HL-60 (cell line): Measurements from ENCODE around the gene ANKS1B.

ENCODE experiments used
- POLR2AphosphoS5 ChIP-seq: IDR thresholded peaks from 2 replicates; pipeline ENCODE4 v1.6.1; 2012; ENCODE audit warnings: low read depth
- TF ChIP-seq, protein P1 (sequence below): IDR thresholded peaks from one replicate; pipeline ENCODE4 v1.5.1; 2011; ENCODE audit warnings: low read length, control low read depth, inconsistent platforms; ENCODE audit not compliant: insufficient read depth

DNA sequence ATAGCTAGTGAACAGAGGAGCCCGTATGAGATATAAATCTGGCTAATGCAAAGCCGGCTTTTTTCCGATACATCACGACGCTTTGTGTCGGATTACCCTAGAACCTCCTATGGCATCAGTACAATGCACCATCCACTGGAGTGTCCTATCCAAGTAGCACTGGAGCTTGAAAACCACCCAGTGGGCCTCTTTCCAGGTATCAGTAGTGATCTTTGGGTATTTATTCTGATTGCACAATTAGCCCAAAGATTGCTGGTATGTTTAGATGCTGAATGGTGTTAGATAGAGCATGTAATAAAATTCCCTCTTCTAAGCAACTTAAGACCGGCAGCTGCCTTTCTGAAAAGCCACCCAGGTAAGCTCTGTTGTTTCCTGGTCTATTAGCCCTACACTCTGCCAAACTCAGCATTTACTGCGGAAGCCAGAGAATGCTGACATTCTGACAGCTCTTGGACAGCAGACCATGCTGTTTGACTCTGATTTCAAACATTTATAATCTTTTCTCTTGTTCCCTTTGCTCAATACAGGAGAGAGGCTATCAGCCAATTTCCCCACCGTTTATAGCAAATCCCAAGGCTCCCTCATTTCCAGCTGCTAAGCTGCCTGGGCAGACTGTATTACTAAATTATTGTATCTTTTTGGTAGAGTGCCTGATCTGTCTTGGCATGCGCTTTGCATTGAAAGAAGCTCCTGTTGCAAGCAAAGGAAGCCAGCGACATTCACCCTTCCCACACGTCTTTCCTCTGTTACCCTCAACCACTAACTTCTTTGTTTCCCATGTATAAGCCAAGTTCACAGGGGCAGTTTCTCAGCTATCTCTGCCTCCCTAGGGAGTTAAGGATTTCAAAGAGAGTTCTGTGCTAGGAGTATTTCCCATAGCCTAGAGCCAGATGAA, 725.4 kb downstream of the ANKS1B start:
- TF ChIP-seq, protein P1, sequence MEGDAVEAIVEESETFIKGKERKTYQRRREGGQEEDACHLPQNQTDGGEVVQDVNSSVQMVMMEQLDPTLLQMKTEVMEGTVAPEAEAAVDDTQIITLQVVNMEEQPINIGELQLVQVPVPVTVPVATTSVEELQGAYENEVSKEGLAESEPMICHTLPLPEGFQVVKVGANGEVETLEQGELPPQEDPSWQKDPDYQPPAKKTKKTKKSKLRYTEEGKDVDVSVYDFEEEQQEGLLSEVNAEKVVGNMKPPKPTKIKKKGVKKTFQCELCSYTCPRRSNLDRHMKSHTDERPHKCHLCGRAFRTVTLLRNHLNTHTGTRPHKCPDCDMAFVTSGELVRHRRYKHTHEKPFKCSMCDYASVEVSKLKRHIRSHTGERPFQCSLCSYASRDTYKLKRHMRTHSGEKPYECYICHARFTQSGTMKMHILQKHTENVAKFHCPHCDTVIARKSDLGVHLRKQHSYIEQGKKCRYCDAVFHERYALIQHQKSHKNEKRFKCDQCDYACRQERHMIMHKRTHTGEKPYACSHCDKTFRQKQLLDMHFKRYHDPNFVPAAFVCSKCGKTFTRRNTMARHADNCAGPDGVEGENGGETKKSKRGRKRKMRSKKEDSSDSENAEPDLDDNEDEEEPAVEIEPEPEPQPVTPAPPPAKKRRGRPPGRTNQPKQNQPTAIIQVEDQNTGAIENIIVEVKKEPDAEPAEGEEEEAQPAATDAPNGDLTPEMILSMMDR: no peak
- no peak for TF ChIP-seq POLR2AphosphoS5
